ENCODE data around the gene MLKL.

DNA sequence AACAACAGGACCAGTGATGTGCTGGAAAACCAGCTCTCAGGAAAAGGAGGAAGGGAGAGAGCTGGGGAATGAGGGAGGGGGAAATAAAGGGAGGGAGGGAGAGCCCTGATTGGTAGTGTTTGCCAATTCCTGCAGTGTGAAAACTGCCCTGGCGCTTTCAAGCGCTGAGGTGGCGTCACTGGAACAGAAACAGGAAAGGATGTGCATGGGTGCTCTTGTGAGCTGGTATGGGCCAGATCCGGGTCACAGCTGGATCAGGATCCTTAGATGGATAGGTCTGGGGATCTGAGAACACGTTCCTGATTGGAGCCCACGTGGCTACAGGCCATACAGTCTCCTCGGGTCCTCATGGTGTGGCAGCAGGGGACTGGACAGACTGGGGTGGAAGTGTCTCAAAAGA lies 16.7 kb upstream of the MLKL start:
- TF ChIP-seq, protein P1, sequence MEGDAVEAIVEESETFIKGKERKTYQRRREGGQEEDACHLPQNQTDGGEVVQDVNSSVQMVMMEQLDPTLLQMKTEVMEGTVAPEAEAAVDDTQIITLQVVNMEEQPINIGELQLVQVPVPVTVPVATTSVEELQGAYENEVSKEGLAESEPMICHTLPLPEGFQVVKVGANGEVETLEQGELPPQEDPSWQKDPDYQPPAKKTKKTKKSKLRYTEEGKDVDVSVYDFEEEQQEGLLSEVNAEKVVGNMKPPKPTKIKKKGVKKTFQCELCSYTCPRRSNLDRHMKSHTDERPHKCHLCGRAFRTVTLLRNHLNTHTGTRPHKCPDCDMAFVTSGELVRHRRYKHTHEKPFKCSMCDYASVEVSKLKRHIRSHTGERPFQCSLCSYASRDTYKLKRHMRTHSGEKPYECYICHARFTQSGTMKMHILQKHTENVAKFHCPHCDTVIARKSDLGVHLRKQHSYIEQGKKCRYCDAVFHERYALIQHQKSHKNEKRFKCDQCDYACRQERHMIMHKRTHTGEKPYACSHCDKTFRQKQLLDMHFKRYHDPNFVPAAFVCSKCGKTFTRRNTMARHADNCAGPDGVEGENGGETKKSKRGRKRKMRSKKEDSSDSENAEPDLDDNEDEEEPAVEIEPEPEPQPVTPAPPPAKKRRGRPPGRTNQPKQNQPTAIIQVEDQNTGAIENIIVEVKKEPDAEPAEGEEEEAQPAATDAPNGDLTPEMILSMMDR (IDR thresholded peaks at IDR 0.05) = no peak
- TF ChIP-seq, protein P2, sequence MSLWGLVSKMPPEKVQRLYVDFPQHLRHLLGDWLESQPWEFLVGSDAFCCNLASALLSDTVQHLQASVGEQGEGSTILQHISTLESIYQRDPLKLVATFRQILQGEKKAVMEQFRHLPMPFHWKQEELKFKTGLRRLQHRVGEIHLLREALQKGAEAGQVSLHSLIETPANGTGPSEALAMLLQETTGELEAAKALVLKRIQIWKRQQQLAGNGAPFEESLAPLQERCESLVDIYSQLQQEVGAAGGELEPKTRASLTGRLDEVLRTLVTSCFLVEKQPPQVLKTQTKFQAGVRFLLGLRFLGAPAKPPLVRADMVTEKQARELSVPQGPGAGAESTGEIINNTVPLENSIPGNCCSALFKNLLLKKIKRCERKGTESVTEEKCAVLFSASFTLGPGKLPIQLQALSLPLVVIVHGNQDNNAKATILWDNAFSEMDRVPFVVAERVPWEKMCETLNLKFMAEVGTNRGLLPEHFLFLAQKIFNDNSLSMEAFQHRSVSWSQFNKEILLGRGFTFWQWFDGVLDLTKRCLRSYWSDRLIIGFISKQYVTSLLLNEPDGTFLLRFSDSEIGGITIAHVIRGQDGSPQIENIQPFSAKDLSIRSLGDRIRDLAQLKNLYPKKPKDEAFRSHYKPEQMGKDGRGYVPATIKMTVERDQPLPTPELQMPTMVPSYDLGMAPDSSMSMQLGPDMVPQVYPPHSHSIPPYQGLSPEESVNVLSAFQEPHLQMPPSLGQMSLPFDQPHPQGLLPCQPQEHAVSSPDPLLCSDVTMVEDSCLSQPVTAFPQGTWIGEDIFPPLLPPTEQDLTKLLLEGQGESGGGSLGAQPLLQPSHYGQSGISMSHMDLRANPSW (CRISPR knock-in tag; conservative IDR thresholded peaks at IDR 0.05; ENCODE audit: low read depth) = no peak
- TF ChIP-seq, protein P3, sequence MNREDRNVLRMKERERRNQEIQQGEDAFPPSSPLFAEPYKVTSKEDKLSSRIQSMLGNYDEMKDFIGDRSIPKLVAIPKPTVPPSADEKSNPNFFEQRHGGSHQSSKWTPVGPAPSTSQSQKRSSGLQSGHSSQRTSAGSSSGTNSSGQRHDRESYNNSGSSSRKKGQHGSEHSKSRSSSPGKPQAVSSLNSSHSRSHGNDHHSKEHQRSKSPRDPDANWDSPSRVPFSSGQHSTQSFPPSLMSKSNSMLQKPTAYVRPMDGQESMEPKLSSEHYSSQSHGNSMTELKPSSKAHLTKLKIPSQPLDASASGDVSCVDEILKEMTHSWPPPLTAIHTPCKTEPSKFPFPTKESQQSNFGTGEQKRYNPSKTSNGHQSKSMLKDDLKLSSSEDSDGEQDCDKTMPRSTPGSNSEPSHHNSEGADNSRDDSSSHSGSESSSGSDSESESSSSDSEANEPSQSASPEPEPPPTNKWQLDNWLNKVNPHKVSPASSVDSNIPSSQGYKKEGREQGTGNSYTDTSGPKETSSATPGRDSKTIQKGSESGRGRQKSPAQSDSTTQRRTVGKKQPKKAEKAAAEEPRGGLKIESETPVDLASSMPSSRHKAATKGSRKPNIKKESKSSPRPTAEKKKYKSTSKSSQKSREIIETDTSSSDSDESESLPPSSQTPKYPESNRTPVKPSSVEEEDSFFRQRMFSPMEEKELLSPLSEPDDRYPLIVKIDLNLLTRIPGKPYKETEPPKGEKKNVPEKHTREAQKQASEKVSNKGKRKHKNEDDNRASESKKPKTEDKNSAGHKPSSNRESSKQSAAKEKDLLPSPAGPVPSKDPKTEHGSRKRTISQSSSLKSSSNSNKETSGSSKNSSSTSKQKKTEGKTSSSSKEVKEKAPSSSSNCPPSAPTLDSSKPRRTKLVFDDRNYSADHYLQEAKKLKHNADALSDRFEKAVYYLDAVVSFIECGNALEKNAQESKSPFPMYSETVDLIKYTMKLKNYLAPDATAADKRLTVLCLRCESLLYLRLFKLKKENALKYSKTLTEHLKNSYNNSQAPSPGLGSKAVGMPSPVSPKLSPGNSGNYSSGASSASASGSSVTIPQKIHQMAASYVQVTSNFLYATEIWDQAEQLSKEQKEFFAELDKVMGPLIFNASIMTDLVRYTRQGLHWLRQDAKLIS (CRISPR knock-in tag; IDR thresholded peaks at IDR 0.05; ENCODE audit: borderline replicate concordance) = no peak
- TF ChIP-seq, protein P4, sequence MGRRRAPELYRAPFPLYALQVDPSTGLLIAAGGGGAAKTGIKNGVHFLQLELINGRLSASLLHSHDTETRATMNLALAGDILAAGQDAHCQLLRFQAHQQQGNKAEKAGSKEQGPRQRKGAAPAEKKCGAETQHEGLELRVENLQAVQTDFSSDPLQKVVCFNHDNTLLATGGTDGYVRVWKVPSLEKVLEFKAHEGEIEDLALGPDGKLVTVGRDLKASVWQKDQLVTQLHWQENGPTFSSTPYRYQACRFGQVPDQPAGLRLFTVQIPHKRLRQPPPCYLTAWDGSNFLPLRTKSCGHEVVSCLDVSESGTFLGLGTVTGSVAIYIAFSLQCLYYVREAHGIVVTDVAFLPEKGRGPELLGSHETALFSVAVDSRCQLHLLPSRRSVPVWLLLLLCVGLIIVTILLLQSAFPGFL (CRISPR knock-in tag; IDR thresholded peaks at IDR 0.05; ENCODE audit: borderline replicate concordance) = no peak
- no peak for TF ChIP-seq ZNF232 (CRISPR knock-in tag; IDR thresholded peaks at IDR 0.05)
- no peak for TF ChIP-seq RELA (CRISPR knock-in tag; IDR thresholded peaks at IDR 0.05; ENCODE audit: borderline replicate concordance)
- TF ChIP-seq JUN (CRISPR knock-in tag; IDR thresholded peaks at IDR 0.05) = no peak

Data from WTC11 (cell line).